ENCODE measurements around the gene ACER3. TPM values are rescaled to one million over a fixed set of nuclear protein-coding genes. Genes with fewer than 3 reads are reported as not detected.

ACER3 gene
- total and polyA plus RNA-seq, 8 donors, result 2.1 to 25.9 (median 8.5) TPM

GRCh38 chr11:77055913-77056312 lies 195.2 kb downstream of the ACER3 start:
- no peaks in the 10 kb centered on the region for H3K27me3 ChIP-seq
- H3K27ac ChIP-seq, result no peak overlapping the region
- intact Hi-C loops (cut with DNase I; ENCODE audit: low total_unique reads), result no loop called here
- DNase-seq, result no peak
- peaks cover 9 to 27% (median 19%) of the 10 kb centered on the region in 4 donors for H3K9me3 ChIP-seq
- H3K4me1 ChIP-seq, result peaks cover 0 to 6% (median 0%) of the 10 kb centered on the region in 4 donors
- WGBS, 5 donors, result 81 to 94% (median 88%) methylated on average over 5 of the region's 5 CpGs
- no peak overlapping the region for H3K4me3 ChIP-seq
- no peak for TF ChIP-seq CTCF (IDR thresholded peaks at IDR 0.05)
- TF ChIP-seq POLR2A (IDR thresholded peaks at IDR 0.05), result no peak
- TF ChIP-seq EP300 (IDR thresholded peaks at IDR 0.05), result no peak
- no peak for TF ChIP-seq POLR2AphosphoS5 (IDR thresholded peaks at IDR 0.05)
- H3K36me3 ChIP-seq, result no peaks in the 10 kb centered on the region

- no peaks in the 10 kb centered on the region for H3K27me3 ChIP-seq
- DNase-seq, result no peak
- no peak for TF ChIP-seq POLR2A (IDR thresholded peaks at IDR 0.05)
- TF ChIP-seq EP300 (IDR thresholded peaks at IDR 0.05), result no peak
- TF ChIP-seq CTCF (IDR thresholded peaks at IDR 0.05), result no peak
- TF ChIP-seq POLR2AphosphoS5 (IDR thresholded peaks at IDR 0.05), result no peak
- no peak overlapping the region for H3K4me3 ChIP-seq
- no peak overlapping the region for H3K27ac ChIP-seq
- intact Hi-C loops (cut with DNase I; ENCODE audit: low total_unique reads), result no loop called here
- no peaks in the 10 kb centered on the region for H3K36me3 ChIP-seq
- peaks cover 0 to 7% (median 0%) of the 10 kb centered on the region in 4 donors for H3K4me1 ChIP-seq
- peaks cover 9 to 27% (median 19%) of the 10 kb centered on the region in 4 donors for H3K9me3 ChIP-seq
- WGBS, 5 donors, result 68 to 96% (median 88%) methylated on average over 3 of the region's 3 CpGs
These were observed 196.2 kb downstream of the ACER3 start for GRCh38 chr11:77056814-77057402.

DNA sequence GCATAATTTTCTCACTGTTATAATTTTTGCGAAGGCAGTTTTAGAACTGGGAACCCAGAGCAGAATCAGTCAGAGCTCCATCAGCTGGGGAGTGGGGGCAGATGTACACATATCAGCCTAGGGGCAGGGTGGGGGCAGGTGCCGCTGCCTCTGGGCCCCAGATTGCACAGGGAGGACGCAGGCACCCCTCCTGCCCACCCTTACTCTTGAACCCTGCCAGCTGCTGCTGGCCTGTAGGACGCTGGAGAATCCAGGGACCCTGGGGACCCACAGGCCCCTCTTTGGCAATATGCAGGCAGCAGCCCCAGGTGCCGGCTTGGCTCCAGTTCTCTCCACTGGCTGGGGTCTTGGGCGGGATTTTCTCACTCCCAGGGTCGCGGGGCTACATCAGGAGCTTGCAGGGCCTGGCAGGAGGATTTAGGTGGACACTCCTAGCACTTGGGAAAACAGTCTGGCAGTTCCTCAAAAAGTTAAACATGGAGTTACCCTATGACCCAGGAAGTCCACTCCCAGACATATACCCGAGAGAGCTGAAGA lies 197.3 kb downstream of the ACER3 start:
- Histone ChIP-seq H3K27ac (no peak overlapping the region), H3K4me3 (no peak overlapping the region), H3K27me3 (no peaks in the 10 kb centered on the region), H3K36me3 (no peaks in the 10 kb centered on the region), H3K9me3 (peaks cover 9 to 27% (median 19%) of the 10 kb centered on the region in 4 donors), H3K4me1 (peaks cover 0 to 7% (median 0%) of the 10 kb centered on the region in 4 donors)
- TF ChIP-seq EP300 (IDR thresholded peaks at IDR 0.05) (no peak), CTCF (IDR thresholded peaks at IDR 0.05) (no peak), POLR2A (IDR thresholded peaks at IDR 0.05) (no peak), POLR2AphosphoS5 (IDR thresholded peaks at IDR 0.05) (no peak)
- DNase-seq, result no peak
- intact Hi-C loops (cut with DNase I; ENCODE audit: low total_unique reads), result no loop called here
- WGBS, 5 donors, result 71 to 83% (median 78%) methylated on average over 5 to 9 of the region's 9 CpGs

GRCh38 chr11:77058900-77059299 lies 198.2 kb downstream of the ACER3 start:
- H3K4me1 ChIP-seq, result peaks cover 0 to 7% (median 0%) of the 10 kb centered on the region in 4 donors
- H3K4me3 ChIP-seq, result no peak overlapping the region
- no peak overlapping the region for H3K27ac ChIP-seq
- no peak for TF ChIP-seq CTCF (IDR thresholded peaks at IDR 0.05)
- TF ChIP-seq EP300 (IDR thresholded peaks at IDR 0.05), result no peak
- TF ChIP-seq POLR2A (IDR thresholded peaks at IDR 0.05), result no peak
- no peak for TF ChIP-seq POLR2AphosphoS5 (IDR thresholded peaks at IDR 0.05)
- H3K9me3 ChIP-seq, result peaks cover 9 to 27% (median 19%) of the 10 kb centered on the region in 4 donors
- H3K36me3 ChIP-seq, result no peaks in the 10 kb centered on the region
- no peaks in the 10 kb centered on the region for H3K27me3 ChIP-seq
- DNase-seq, result no peak
- intact Hi-C loops (cut with DNase I; ENCODE audit: low total_unique reads), result no loop called here
- 74 to 97% (median 91%) methylated on average over 2 of the region's 2 CpGs for WGBS, 5 donors
